K562 (cell line): ENCODE results near the gene CTRL. TPM values are rescaled to one million over a fixed set of nuclear protein-coding genes. Genes with fewer than 3 reads are reported as not detected.

Source experiments
- ATAC-seq: fragments of 200-7000 bp; cut with Tn5 transposase; 3 replicates; pipeline ENCODE4 v1.9.1; 2020; ENCODE audit warnings: moderate library complexity
- BruUV-seq: library from RNA; stranded (reverse); fragments of 400-500 nt; replicated peaks from 2 replicates; lab custom pipeline; 2021; lab: Mats Ljungman, UMichigan
- CTCF ChIA-PET: fragments of 300-600 bp; formaldehyde crosslinking; extraction: SDS; loops from one replicate; lab custom pipeline; 2021; ENCODE audit warnings: low intra/inter-chr PET ratio; lab: Yijun Ruan, JAX
- POLR2A ChIA-PET: fragments of 300-600, 350-650 bp; sonication (Branson Sonifier 250); formaldehyde crosslinking; extraction: SDS; loops from one replicate; lab custom pipeline; 2021; ENCODE audit warnings: antibody characterized with exemption, inconsistent platforms; lab: Yijun Ruan, JAX
- DNase-seq, 4 experiments: peaks; one replicate each; pipeline versions ENCODE4 v3.0.0 to v3.0.0-alpha.2; 2011 to 2018; ENCODE audit warnings: low spot score in 3 of 4, mixed read lengths in 3 of 4; ENCODE audit errors: extremely low read depth in 1 of 4
- FAIRE-seq: peaks from 2 replicates; lab custom pipeline; 2011; peaks lifted over from hg19 to GRCh38; lab: Jason Lieb, UNC
- H2AFZ ChIP-seq: 2 replicates; pipeline ENCODE4 v1.6.0; 2011; ENCODE audit warnings: low read depth, low read length, control low read depth, inconsistent platforms
- H3K27ac ChIP-seq: fragments of 200-600 bp; 3 replicates; pipeline ENCODE4 v1.8.0; 2011; ENCODE audit warnings: low read depth, mild to moderate bottlenecking, control low read depth, inconsistent platforms, low read length, moderate library complexity, mixed read lengths; ENCODE audit errors: extremely low read depth
- H3K27me3 ChIP-seq, 2 experiments: fragments of 300-600 bp in 1 of 2; 2 replicates in 1 of 2; 3 replicates in 1 of 2; pipeline versions ENCODE4 v1.6.0 to v1.8.0; 2011; ENCODE audit warnings: inconsistent platforms in 2 of 2, low read length in 2 of 2, mild to moderate bottlenecking in 1 of 2, mixed read lengths in 1 of 2, moderate library complexity in 1 of 2; ENCODE audit not compliant: control insufficient read depth in 2 of 2, insufficient read depth in 2 of 2
- H3K36me3 ChIP-seq: fragments of 300-600 bp; 3 replicates; pipeline ENCODE4 v1.8.0; 2011; ENCODE audit warnings: mild to moderate bottlenecking, low read length, inconsistent platforms; ENCODE audit not compliant: control insufficient read depth, insufficient read depth
- H3K4me1 ChIP-seq, 2 experiments: fragments of 200-600 bp in 1 of 2; replicated peaks in 1 of 2; 2 replicates in 1 of 2; 3 replicates in 1 of 2; pipeline versions ENCODE4 v1.5.1 to v1.8.0; 2011; ENCODE audit warnings: inconsistent platforms in 2 of 2, low read length in 2 of 2, mild to moderate bottlenecking in 1 of 2, mixed read lengths in 1 of 2, moderate library complexity in 1 of 2; ENCODE audit not compliant: control insufficient read depth in 2 of 2, insufficient read depth in 2 of 2
- H3K4me2 ChIP-seq: 2 replicates; pipeline ENCODE4 v1.6.1; 2011; ENCODE audit warnings: low read length, control low read depth, inconsistent platforms, mixed read lengths; ENCODE audit not compliant: insufficient read depth
- H3K4me3 ChIP-seq: fragments of 200-600 bp; sonication (generic), shearing (Covaris generic); 2 replicates; pipeline ENCODE4 v1.5.1; 2016; ENCODE audit warnings: control low read depth, inconsistent platforms
- H3K79me2 ChIP-seq: fragments of 200-600 bp; 3 replicates; pipeline ENCODE4 v1.8.0; 2011; ENCODE audit warnings: low read length, inconsistent platforms; ENCODE audit not compliant: control insufficient read depth, insufficient read depth
- H3K9ac ChIP-seq, 2 experiments: 2 replicates each; pipeline versions ENCODE4 v1.6.0 to v1.6.1; 2011; ENCODE audit warnings: low read depth in 2 of 2, low read length in 2 of 2, control low read depth in 1 of 2, inconsistent platforms in 1 of 2, mild to moderate bottlenecking in 1 of 2, mixed read lengths in 1 of 2; ENCODE audit not compliant: insufficient read depth in 1 of 2
- H3K9me1 ChIP-seq: one replicate; pipeline ENCODE4 v1.6.0; 2011; ENCODE audit warnings: inconsistent platforms, mild to moderate bottlenecking, low read length, moderate library complexity; ENCODE audit not compliant: control insufficient read depth, insufficient read depth
- H3K9me3 ChIP-seq: replicated peaks from 2 replicates; pipeline ENCODE4 v1.5.1; 2011; ENCODE audit warnings: low read depth, low read length, inconsistent platforms; ENCODE audit not compliant: control insufficient read depth, insufficient read depth
- H4K20me1 ChIP-seq: replicated peaks from 2 replicates; pipeline ENCODE4 v1.6.1; 2011; ENCODE audit warnings: low read length, inconsistent platforms, mixed read lengths; ENCODE audit not compliant: control insufficient read depth, insufficient read depth
- ARID3B ChIP-seq: fragments of 250-450 bp; sonication (Bioruptor Pico); IDR thresholded peaks from 2 replicates; pipeline ENCODE4 v1.4.0; 2020; ENCODE audit warnings: borderline replicate concordance
- EWSR1 ChIP-seq: fragments of 450-650 bp; IDR thresholded peaks from 2 replicates; pipeline ENCODE4 v1.6.1; 2018; ENCODE audit warnings: borderline replicate concordance, mild to moderate bottlenecking, low read depth, moderate library complexity; ENCODE audit not compliant: partially characterized antibody
- GABPB1 ChIP-seq: sonication (generic); formaldehyde crosslinking; IDR thresholded peaks from 2 replicates; pipeline ENCODE4 v1.8.0; 2022; ENCODE audit warnings: mild to moderate bottlenecking, missing genetic modification reagents
- HMBOX1 ChIP-seq: sonication (generic); IDR thresholded peaks from 2 replicates; pipeline ENCODE4 v1.6.1; 2016
- TEAD4 ChIP-seq, 2 experiments: sonication (generic) in 1 of 2; formaldehyde crosslinking in 1 of 2; IDR thresholded peaks; 2 replicates each; pipeline versions ENCODE4 v1.6.1 to v1.8.0; 2012 to 2022; ENCODE audit warnings: borderline replicate concordance in 1 of 2, inconsistent platforms in 1 of 2, low read length in 1 of 2, mild to moderate bottlenecking in 1 of 2, missing genetic modification reagents in 1 of 2
- TFAP4 ChIP-seq: sonication (generic); formaldehyde crosslinking; IDR thresholded peaks from 2 replicates; pipeline ENCODE4 v1.8.0; 2022; ENCODE audit warnings: missing genetic modification reagents, mild to moderate bottlenecking, moderate library complexity, borderline replicate concordance
- WGBS: fragments of 100-300 bp; shearing (Covaris generic); methylation state at CpG from one replicate; pipeline ENCODE4 v1.1.6; 2016; ENCODE audit warnings: low coverage, mixed read lengths; ENCODE audit not compliant: insufficient coverage; ENCODE audit errors: missing lambda C conversion rate; 5-methylcytosine and 5-hydroxymethylcytosine counted together
- in situ Hi-C: fragments of 300-500 bp; cut with MboI; formaldehyde crosslinking; loops from 4 replicates; pipeline ENCODE4 v1.15.0; 2018; ENCODE audit warnings: inconsistent platforms, mixed read lengths
- intact Hi-C: fragments of 100-400 bp; cut with micrococcal nuclease; formaldehyde crosslinking; loops from 2 replicates; pipeline ENCODE4 v1.14.2; 2022
- polyA plus RNA-seq, 8 experiments: library from polyadenylated mRNA; depleted of rRNA in 4 of 8; stranded (reverse) in 5 of 8; unstranded in 3 of 8; fragments of >200 nt; fragmentation: Nextera tagmentation in 2 of 8; fragmentation: Illumina TruSeq in 1 of 8; extraction: Ambion mirVana in 2 of 8; extraction: Trizol in 1 of 8; gene quantifications; 2 replicates each; pipeline versions ENCODE4 v1.2.1 to v1.2.3, GENCODE V29; 2011 to 2014; ENCODE audit warnings: inconsistent platforms in 1 of 8, missing spikeins in 1 of 8
- total RNA-seq, 7 experiments: library from RNA; depleted of rRNA in 6 of 7; stranded (reverse); fragments of >200 nt in 6 of 7; fragmentation: Illumina TruSeq in 2 of 7; extraction: Trizol in 2 of 7; gene quantifications; 2 replicates each; pipeline versions ENCODE4 v1.2.1 to v1.2.3, GENCODE V29; 2011 to 2021; ENCODE audit warnings: low replicate concordance in 1 of 7
- TF ChIP-seq, protein P1 (sequence below): fragments of 150-350 bp; conservative IDR thresholded peaks from 2 replicates; pipeline ENCODE4 v1.6.1; 2014; ENCODE audit warnings: low read length
- TF ChIP-seq, protein P2 (sequence below): fragments of 450-650 bp; conservative IDR thresholded peaks from 2 replicates; pipeline ENCODE4 v1.6.1; 2016; ENCODE audit warnings: missing genetic modification characterization, low read depth, mild to moderate bottlenecking, missing compliant biosample characterization, moderate library complexity
- TF ChIP-seq, protein P3 (sequence below): fragments of 250-450 bp; sonication (Bioruptor Pico); IDR thresholded peaks from 2 replicates; pipeline ENCODE4 v1.8.0; 2022; ENCODE audit warnings: moderate library complexity, mild to moderate bottlenecking, inconsistent platforms

Gene CTRL
- total and polyA plus RNA-seq, 9 of the 15 experiments (the other 6 are each of a cell fraction or from before 2014, with no cell fraction given): 1.4 to 5.6 (median 2.5) TPM

DNA sequence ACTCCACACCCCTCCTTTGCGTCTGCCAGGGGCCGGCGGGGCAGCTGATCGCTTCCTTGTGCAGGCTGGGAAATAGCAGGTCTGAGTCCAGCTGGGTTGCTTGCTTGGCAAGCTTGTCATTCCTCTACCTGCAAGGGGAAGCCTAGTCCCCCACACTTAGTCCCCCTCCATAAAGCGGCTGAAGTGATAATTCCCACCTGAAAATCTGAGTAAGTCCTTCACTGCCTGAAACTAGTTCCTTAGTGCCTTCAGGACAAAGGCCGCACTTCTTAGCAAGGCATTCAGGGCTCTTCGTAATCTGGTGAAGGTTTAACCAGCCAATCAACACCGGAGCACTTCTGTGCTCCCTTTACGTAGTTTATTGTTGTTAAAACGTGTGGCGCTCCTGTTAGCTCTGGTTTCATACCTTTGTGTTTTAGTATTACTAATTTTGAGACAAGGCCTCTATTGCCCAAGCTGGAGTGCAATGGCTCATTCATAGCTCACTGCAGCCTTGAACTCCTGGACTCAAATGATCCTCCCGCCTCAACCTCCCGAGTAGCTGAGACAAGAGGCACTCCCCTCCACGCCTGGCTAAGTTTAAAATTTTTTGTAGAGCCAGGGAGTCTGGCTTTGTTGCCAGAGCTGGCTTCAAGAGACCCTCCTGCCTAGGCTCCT, 37.8 kb downstream of the CTRL start:
- H3K4me2 ChIP-seq: peak overlapping the region; percentile 92
- H3K9ac ChIP-seq: peak overlapping the region; percentile 95 to 100
- ChIA-PET CTCF (no interaction called here), POLR2A (interaction anchor here (0.7 to 1.6 kb wide), 5 partner anchors 11 to 60 kb away, joined by 3 to 5 read pairs (median 3); partner anchors contain the start of gene CTRL)
- H3K9me1 ChIP-seq: no peaks in the 10 kb centered on the region
- in situ Hi-C loops (no loop called here), intact Hi-C loops (loop anchor here (2.0 kb wide), 1 partner anchor 47 kb away; the partner anchor contains the start of genes CENPT and NUTF2)
- no peaks in the 10 kb centered on the region for H3K9me3 ChIP-seq
- ATAC-seq (peak; percentile 1; the same call in 1 of the 3 replicates), DNase-seq (peak in 2 of 4 experiments; percentile 41 to 45), FAIRE-seq (no peak)
- peaks cover 52% of the 10 kb centered on the region for H3K79me2 ChIP-seq
- H3K27me3 ChIP-seq: no peaks in the 10 kb centered on the region
- peak overlapping the region; percentile 91 for H3K27ac ChIP-seq
- TSS peak; percentile 57 for BruUV-seq
- H2AFZ ChIP-seq: peak overlapping the region; percentile 86
- H4K20me1 ChIP-seq: 0 out of 2 replicates have a peak, but pooled peaks cover 7% of the 10 kb centered on the region
- peak overlapping the region; percentile 95 for H3K4me3 ChIP-seq
- H3K4me1 ChIP-seq: peaks cover 8 to 26% of the 10 kb centered on the region in 2 experiments; a peak in 4 of 5 replicates
- WGBS: 3% methylated on average over 14 of the region's 14 CpGs
- H3K36me3 ChIP-seq: 0 out of 3 replicates have a peak, but pooled peaks cover 3% of the 10 kb centered on the region
- TF ChIP-seq, protein P1, sequence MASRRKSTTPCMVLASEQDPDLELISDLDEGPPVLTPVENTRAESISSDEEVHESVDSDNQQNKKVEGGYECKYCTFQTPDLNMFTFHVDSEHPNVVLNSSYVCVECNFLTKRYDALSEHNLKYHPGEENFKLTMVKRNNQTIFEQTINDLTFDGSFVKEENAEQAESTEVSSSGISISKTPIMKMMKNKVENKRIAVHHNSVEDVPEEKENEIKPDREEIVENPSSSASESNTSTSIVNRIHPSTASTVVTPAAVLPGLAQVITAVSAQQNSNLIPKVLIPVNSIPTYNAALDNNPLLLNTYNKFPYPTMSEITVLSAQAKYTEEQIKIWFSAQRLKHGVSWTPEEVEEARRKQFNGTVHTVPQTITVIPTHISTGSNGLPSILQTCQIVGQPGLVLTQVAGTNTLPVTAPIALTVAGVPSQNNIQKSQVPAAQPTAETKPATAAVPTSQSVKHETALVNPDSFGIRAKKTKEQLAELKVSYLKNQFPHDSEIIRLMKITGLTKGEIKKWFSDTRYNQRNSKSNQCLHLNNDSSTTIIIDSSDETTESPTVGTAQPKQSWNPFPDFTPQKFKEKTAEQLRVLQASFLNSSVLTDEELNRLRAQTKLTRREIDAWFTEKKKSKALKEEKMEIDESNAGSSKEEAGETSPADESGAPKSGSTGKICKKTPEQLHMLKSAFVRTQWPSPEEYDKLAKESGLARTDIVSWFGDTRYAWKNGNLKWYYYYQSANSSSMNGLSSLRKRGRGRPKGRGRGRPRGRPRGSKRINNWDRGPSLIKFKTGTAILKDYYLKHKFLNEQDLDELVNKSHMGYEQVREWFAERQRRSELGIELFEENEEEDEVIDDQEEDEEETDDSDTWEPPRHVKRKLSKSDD: no peak
- TF ChIP-seq, protein P2, sequence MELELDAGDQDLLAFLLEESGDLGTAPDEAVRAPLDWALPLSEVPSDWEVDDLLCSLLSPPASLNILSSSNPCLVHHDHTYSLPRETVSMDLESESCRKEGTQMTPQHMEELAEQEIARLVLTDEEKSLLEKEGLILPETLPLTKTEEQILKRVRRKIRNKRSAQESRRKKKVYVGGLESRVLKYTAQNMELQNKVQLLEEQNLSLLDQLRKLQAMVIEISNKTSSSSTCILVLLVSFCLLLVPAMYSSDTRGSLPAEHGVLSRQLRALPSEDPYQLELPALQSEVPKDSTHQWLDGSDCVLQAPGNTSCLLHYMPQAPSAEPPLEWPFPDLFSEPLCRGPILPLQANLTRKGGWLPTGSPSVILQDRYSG (tag): no peak
- TF ChIP-seq GABPB1 (CRISPR knock-in tag): 0 out of 2 replicates have a peak, but pooled peaks have one; percentile 2
- peak; percentile 54 for TF ChIP-seq TFAP4 (CRISPR knock-in tag)
- TF ChIP-seq, protein P3, sequence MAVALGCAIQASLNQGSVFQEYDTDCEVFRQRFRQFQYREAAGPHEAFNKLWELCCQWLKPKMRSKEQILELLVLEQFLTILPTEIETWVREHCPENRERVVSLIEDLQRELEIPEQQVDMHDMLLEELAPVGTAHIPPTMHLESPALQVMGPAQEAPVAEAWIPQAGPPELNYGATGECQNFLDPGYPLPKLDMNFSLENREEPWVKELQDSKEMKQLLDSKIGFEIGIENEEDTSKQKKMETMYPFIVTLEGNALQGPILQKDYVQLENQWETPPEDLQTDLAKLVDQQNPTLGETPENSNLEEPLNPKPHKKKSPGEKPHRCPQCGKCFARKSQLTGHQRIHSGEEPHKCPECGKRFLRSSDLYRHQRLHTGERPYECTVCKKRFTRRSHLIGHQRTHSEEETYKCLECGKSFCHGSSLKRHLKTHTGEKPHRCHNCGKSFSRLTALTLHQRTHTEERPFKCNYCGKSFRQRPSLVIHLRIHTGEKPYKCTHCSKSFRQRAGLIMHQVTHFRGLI (CRISPR knock-in tag): no peak
- 0 out of 2 replicates have a peak, but pooled peaks have one; percentile 38 for TF ChIP-seq HMBOX1
- no peak for TF ChIP-seq EWSR1
- no peak for TF ChIP-seq TEAD4 (IDR thresholded peaks at IDR 0.05; ENCODE audit: low read length)
- TF ChIP-seq TEAD4 (CRISPR knock-in tag; IDR thresholded peaks at IDR 0.05; ENCODE audit: borderline replicate concordance): no peak
- TF ChIP-seq ARID3B (CRISPR knock-in tag): no peak
